Measurements from ENCODE around the gene MIEF2.

MIEF2 gene

GRCh38 chr17:18267366-18267765 is 6.9 kb downstream of the MIEF2 start:
- no peak for DNase-seq (ENCODE audit: low read depth)
- no peak overlapping the region for H3K4me3 ChIP-seq (ENCODE audit: control insufficient read depth, low read depth, low read length)
- TF ChIP-seq CTCF (IDR thresholded peaks at IDR 0.05; ENCODE audit: control insufficient read depth, insufficient read depth, low read depth, low read length, missing control alignments): no peak

GRCh38 chr17:18267927-18268711 is 7.7 kb downstream of the MIEF2 start:
- no peak overlapping the region for H3K4me3 ChIP-seq (ENCODE audit: control insufficient read depth, low read depth, low read length)
- no peak for TF ChIP-seq CTCF (IDR thresholded peaks at IDR 0.05; ENCODE audit: control insufficient read depth, insufficient read depth, low read depth, low read length, missing control alignments)
- no peak for DNase-seq (ENCODE audit: low read depth)

- TF ChIP-seq CTCF (IDR thresholded peaks at IDR 0.05; ENCODE audit: control insufficient read depth, insufficient read depth, low read depth, low read length, missing control alignments): no peak
- no peak for DNase-seq (ENCODE audit: low read depth)
- H3K4me3 ChIP-seq (ENCODE audit: control insufficient read depth, low read depth, low read length): no peak overlapping the region
These were observed 9.8 kb downstream of the MIEF2 start for GRCh38 chr17:18270046-18270931.

- no peak overlapping the region for H3K4me3 ChIP-seq (ENCODE audit: control insufficient read depth, low read depth, low read length)
- no peak for DNase-seq (ENCODE audit: low read depth)
- TF ChIP-seq CTCF (IDR thresholded peaks at IDR 0.05; ENCODE audit: control insufficient read depth, insufficient read depth, low read depth, low read length, missing control alignments): no peak
These were observed 16.6 kb downstream of the MIEF2 start for GRCh38 chr17:18277076-18277475.

- DNase-seq (ENCODE audit: low read depth): no peak
These were observed 18.4 kb downstream of the MIEF2 start for GRCh38 chr17:18278867-18279266.

GRCh38 chr17:18280249-18280648 is 19.8 kb downstream of the MIEF2 start:
- no peak for TF ChIP-seq CTCF (IDR thresholded peaks at IDR 0.05; ENCODE audit: control insufficient read depth, insufficient read depth, low read depth, low read length, missing control alignments)
- no peak for DNase-seq (ENCODE audit: low read depth)
- no peak overlapping the region for H3K4me3 ChIP-seq (ENCODE audit: control insufficient read depth, low read depth, low read length)

More at GRCh38 chr17:18278867-18279266, 18.4 kb downstream of the MIEF2 start:
- TF ChIP-seq CTCF (IDR thresholded peaks at IDR 0.05; ENCODE audit: control insufficient read depth, insufficient read depth, low read depth, low read length, missing control alignments): no peak
- no peak overlapping the region for H3K4me3 ChIP-seq (ENCODE audit: control insufficient read depth, low read depth, low read length)
